Measurements from ENCODE around the gene RRAS. TPM values are rescaled to one million over a fixed set of nuclear protein-coding genes. Genes with fewer than 3 reads are reported as not detected.

The RRAS gene
- total RNA-seq, 2 donors from 2014 or later, result 60.9 to 83.5 TPM

- peaks cover 0 to 46% of the 10 kb centered on the region in 2 donors for H3K4me1 ChIP-seq
Observed at GRCh38 chr19:49632576-49632975, 7.4 kb downstream of the RRAS start.

GRCh38 chr19:49631610-49632192, 8.2 kb downstream of the RRAS start:
- DNase-seq (ENCODE audit: low spot score), result no peak
- Histone ChIP-seq H3K4me1 (peaks cover 0 to 39% of the 10 kb centered on the region in 2 donors), H3K27ac (no peak overlapping the region)

More at GRCh38 chr19:49632576-49632975, 7.4 kb downstream of the RRAS start:
- no peak overlapping the region for H3K27ac ChIP-seq
- peaks cover 11% of the 10 kb centered on the region for H3K36me3 ChIP-seq
- H3K4me3 ChIP-seq, result no peak overlapping the region
- TF ChIP-seq CTCF (IDR thresholded peaks at IDR 0.05), result no peak
- H3K9me3 ChIP-seq, result no peaks in the 10 kb centered on the region
- DNase-seq (ENCODE audit: low spot score), result no peak
- H3K27me3 ChIP-seq, result no peaks in the 10 kb centered on the region

GRCh38 chr19:49631014-49631588, 8.8 kb downstream of the RRAS start:
- no peak for DNase-seq (ENCODE audit: low spot score)
- H3K27ac ChIP-seq, result no peak overlapping the region
- H3K9me3 ChIP-seq, result no peaks in the 10 kb centered on the region
- H3K27me3 ChIP-seq, result no peaks in the 10 kb centered on the region
- no peak for TF ChIP-seq CTCF (IDR thresholded peaks at IDR 0.05)
- peaks cover 4% of the 10 kb centered on the region for H3K36me3 ChIP-seq
- H3K4me1 ChIP-seq, result peaks cover 0 to 34% of the 10 kb centered on the region in 2 donors
- no peak overlapping the region for H3K4me3 ChIP-seq

More at GRCh38 chr19:49631610-49632192, 8.2 kb downstream of the RRAS start:
- no peak for TF ChIP-seq CTCF (IDR thresholded peaks at IDR 0.05)
- H3K27me3 ChIP-seq, result no peaks in the 10 kb centered on the region
- peaks cover 10% of the 10 kb centered on the region for H3K36me3 ChIP-seq
- no peak overlapping the region for H3K4me3 ChIP-seq
- no peaks in the 10 kb centered on the region for H3K9me3 ChIP-seq

- peaks cover 0 to 22% of the 10 kb centered on the region in 2 donors for H3K4me1 ChIP-seq
- no peak for DNase-seq (ENCODE audit: low spot score)
- H3K27ac ChIP-seq, result no peak overlapping the region
- H3K36me3 ChIP-seq, result peaks cover 8% of the 10 kb centered on the region
- no peak overlapping the region for H3K4me3 ChIP-seq
- H3K9me3 ChIP-seq, result no peaks in the 10 kb centered on the region
- no peak for TF ChIP-seq CTCF (IDR thresholded peaks at IDR 0.05)
- no peaks in the 10 kb centered on the region for H3K27me3 ChIP-seq
Observed at GRCh38 chr19:49629659-49630058, 10.3 kb downstream of the RRAS start.

- no peak for TF ChIP-seq CTCF (IDR thresholded peaks at IDR 0.05)
- no peak overlapping the region for H3K27ac ChIP-seq
- peaks cover 16% of the 10 kb centered on the region for H3K36me3 ChIP-seq
- H3K4me3 ChIP-seq, result no peak overlapping the region
- peaks cover 0 to 15% of the 10 kb centered on the region in 2 donors for H3K4me1 ChIP-seq
- no peak for DNase-seq (ENCODE audit: low spot score)
- no peaks in the 10 kb centered on the region for H3K9me3 ChIP-seq
- H3K27me3 ChIP-seq, result no peaks in the 10 kb centered on the region
Observed at GRCh38 chr19:49626226-49626625, 13.7 kb downstream of the RRAS start.
